ENCODE data around the gene RPP21.

- TF ChIP-seq CTCF (IDR thresholded peaks at IDR 0.05; ENCODE audit: borderline replicate concordance, extremely low read depth, low read length, poor library complexity, severe bottlenecking), result no peak
- TF ChIP-seq EZH2 (IDR thresholded peaks at IDR 0.05; ENCODE audit: borderline replicate concordance, low read depth, low read length, severe bottlenecking), result no peak
These were observed 4.3 kb upstream of the RPP21 start for GRCh38 chr6:30340589-30341054.

Measured in DND-41 (cell line).